Endothelial cell (in vitro differentiated cells): ENCODE data around the gene KLK13. TPM values are rescaled to one million over a fixed set of nuclear protein-coding genes. Genes with fewer than 3 reads are reported as not detected.

ENCODE experiments used
- DNase-seq: peaks from one replicate; pipeline ENCODE4 v3.0.0; 2021; ENCODE audit warnings: low spot score
- H3K27ac Mint-ChIP-seq: one replicate; pipeline ENCODE4 v1.8.0; 2021; ENCODE audit warnings: mixed read lengths, inconsistent platforms; ENCODE audit not compliant: unreplicated experiment
- H3K27me3 Mint-ChIP-seq: one replicate; pipeline ENCODE4 v1.8.0; 2021; ENCODE audit warnings: mild to moderate bottlenecking, moderate library complexity, mixed read lengths, inconsistent platforms; ENCODE audit not compliant: unreplicated experiment
- H3K36me3 Mint-ChIP-seq: one replicate; pipeline ENCODE4 v1.8.0; 2021; ENCODE audit warnings: mild to moderate bottlenecking, low read depth, mixed read lengths, inconsistent platforms; ENCODE audit not compliant: unreplicated experiment
- H3K4me1 Mint-ChIP-seq: one replicate; pipeline ENCODE4 v1.8.0; 2021; ENCODE audit warnings: mild to moderate bottlenecking, mixed read lengths, inconsistent platforms; ENCODE audit not compliant: unreplicated experiment
- H3K4me3 Mint-ChIP-seq: one replicate; pipeline ENCODE4 v1.8.0; 2021; ENCODE audit warnings: mild to moderate bottlenecking, mixed read lengths, inconsistent platforms; ENCODE audit not compliant: unreplicated experiment
- H3K9me3 Mint-ChIP-seq: one replicate; pipeline ENCODE4 v1.8.0; 2021; ENCODE audit warnings: mixed read lengths, inconsistent platforms; ENCODE audit not compliant: unreplicated experiment
- total RNA-seq: library from RNA; stranded (reverse); fragmentation: NEBNext Ultra II Directional; extraction: Animal tissue kit (Norgen Biotek cat#: 25700); gene quantifications from one replicate; pipeline ENCODE4 v1.2.1, GENCODE V29; 2021; ENCODE audit not compliant: unreplicated experiment
- TF ChIP-seq, protein P1 (sequence below): fragments of 200-600 bp; sonication (generic); IDR thresholded peaks from one replicate; pipeline ENCODE4 v1.5.0; 2021; ENCODE audit warnings: antibody characterized with exemption; ENCODE audit not compliant: unreplicated experiment

KLK13 gene
- total RNA-seq, 1 donor from 2014 or later, result 0.67 TPM

DNA sequence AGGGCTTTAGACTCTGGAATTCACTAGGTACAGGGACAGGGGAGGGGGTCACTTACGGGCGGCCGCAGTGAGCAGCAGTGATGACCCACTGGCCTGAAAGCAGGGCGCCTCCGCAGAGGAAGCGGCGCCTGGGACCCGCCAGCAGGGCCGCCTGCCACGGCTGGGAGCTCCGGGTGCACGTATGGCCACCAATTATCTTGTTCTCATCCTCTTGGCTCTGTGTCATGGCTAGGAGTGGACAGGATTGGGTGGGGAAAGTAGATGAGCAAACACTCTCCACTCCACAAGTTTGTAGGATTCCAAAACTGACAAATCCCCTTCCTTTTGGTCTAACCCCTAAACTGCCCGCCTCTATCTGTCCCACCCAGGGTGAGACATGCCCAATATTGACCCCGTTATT is 16.6 kb upstream of the KLK13 start:
- Mint-ChIP-seq H3K27ac (no peak overlapping the region), H3K9me3 (no peaks in the 10 kb centered on the region), H3K4me1 (no peaks in the 10 kb centered on the region), H3K27me3 (peaks cover 11% of the 10 kb centered on the region), H3K4me3 (no peak overlapping the region), H3K36me3 (no peaks in the 10 kb centered on the region)
- TF ChIP-seq, protein P1, sequence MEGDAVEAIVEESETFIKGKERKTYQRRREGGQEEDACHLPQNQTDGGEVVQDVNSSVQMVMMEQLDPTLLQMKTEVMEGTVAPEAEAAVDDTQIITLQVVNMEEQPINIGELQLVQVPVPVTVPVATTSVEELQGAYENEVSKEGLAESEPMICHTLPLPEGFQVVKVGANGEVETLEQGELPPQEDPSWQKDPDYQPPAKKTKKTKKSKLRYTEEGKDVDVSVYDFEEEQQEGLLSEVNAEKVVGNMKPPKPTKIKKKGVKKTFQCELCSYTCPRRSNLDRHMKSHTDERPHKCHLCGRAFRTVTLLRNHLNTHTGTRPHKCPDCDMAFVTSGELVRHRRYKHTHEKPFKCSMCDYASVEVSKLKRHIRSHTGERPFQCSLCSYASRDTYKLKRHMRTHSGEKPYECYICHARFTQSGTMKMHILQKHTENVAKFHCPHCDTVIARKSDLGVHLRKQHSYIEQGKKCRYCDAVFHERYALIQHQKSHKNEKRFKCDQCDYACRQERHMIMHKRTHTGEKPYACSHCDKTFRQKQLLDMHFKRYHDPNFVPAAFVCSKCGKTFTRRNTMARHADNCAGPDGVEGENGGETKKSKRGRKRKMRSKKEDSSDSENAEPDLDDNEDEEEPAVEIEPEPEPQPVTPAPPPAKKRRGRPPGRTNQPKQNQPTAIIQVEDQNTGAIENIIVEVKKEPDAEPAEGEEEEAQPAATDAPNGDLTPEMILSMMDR, result no peak
- no peak for DNase-seq

DNA sequence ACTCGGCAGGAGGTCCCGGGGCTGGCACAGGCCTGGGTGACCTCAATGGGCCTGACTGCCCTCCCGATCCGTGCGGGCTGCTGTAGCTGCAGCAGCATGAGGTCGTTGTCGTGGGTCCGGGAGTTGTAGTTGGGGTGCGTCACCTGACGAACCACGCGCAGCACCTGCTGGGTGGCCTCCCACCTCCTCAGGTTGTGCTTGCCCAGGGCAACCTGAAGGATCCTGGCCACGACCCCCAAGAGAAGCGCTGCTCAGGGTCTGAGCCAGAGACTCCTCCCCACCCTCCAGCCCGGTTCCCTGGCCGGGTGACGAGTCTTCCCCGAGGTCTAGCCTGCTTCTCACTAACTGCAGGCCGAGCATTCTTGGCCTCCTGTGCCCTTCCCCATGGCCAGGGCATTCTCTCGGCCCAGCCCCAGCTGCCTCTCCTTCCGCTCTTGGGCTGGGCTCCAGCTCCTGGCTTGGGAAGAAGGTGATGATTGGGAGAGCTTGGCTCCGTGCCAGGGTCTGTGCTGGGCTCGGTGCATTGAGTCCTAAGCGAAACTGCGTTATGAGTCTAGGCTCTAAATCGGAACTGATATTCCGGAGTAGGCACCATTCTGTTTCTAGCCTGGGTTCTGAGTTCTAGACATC is 14.7 kb upstream of the KLK13 start:
- H3K27me3 Mint-ChIP-seq, result peaks cover 7% of the 10 kb centered on the region
- TF ChIP-seq, protein P1, result no peak
- no peak for DNase-seq
- no peaks in the 10 kb centered on the region for H3K4me1 Mint-ChIP-seq
- no peaks in the 10 kb centered on the region for H3K9me3 Mint-ChIP-seq
- H3K36me3 Mint-ChIP-seq, result no peaks in the 10 kb centered on the region
- no peak overlapping the region for H3K4me3 Mint-ChIP-seq
- H3K27ac Mint-ChIP-seq, result no peak overlapping the region

- DNase-seq, result no peak
- TF ChIP-seq, protein P1, result no peak
- H3K27ac Mint-ChIP-seq, result no peak overlapping the region
- H3K9me3 Mint-ChIP-seq, result no peaks in the 10 kb centered on the region
- H3K4me3 Mint-ChIP-seq, result no peak overlapping the region
- H3K36me3 Mint-ChIP-seq, result no peaks in the 10 kb centered on the region
- peaks cover 4% of the 10 kb centered on the region for H3K27me3 Mint-ChIP-seq
- H3K4me1 Mint-ChIP-seq, result no peaks in the 10 kb centered on the region
Measured at GRCh38 chr19:51078731-51079130, 13.8 kb upstream of the KLK13 start.

DNA sequence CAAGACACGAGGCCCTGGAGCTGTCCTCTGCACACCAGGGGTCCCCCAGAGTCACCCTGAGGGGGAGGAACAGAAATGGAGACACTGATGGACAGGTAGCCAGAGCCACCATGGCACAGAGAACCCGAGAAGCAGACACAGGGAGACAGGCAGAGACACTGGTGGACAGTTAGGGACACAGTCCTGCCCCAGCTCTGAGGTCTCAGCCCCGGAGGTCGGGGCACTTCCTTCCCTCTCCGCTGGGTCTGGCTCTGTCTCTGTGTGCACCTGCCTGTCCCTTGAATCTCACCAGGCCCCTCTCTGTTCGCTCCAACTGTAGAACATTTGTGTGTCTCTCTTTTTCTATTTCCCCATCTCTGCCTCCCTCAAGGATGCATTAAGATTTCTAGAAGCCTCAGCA is 13.2 kb upstream of the KLK13 start:
- H3K9me3 Mint-ChIP-seq, result no peaks in the 10 kb centered on the region
- no peak overlapping the region for H3K4me3 Mint-ChIP-seq
- TF ChIP-seq, protein P1, result no peak
- DNase-seq, result no peak
- H3K36me3 Mint-ChIP-seq, result no peaks in the 10 kb centered on the region
- H3K4me1 Mint-ChIP-seq, result no peaks in the 10 kb centered on the region
- H3K27me3 Mint-ChIP-seq, result peaks cover 3% of the 10 kb centered on the region
- H3K27ac Mint-ChIP-seq, result no peak overlapping the region

GRCh38 chr19:51076631-51077213 is 11.8 kb upstream of the KLK13 start:
- H3K27ac Mint-ChIP-seq, result no peak overlapping the region
- TF ChIP-seq, protein P1, result no peak

More at GRCh38 chr19:51076631-51077213, 11.8 kb upstream of the KLK13 start:
- no peak for DNase-seq
- Mint-ChIP-seq H3K27me3 (peaks cover 3% of the 10 kb centered on the region), H3K4me3 (no peak overlapping the region), H3K36me3 (no peaks in the 10 kb centered on the region), H3K9me3 (no peaks in the 10 kb centered on the region), H3K4me1 (no peaks in the 10 kb centered on the region)
